Inflammatory macrophage treated with lipopolysaccharide for 1 hour (primary cell): ENCODE results near the gene IFNB1.

ENCODE experiments used
- DNase-seq, 2 donors: peaks; one replicate each; pipeline ENCODE4 v3.0.0-alpha.2; 2020 to 2022

Gene IFNB1

GRCh38 chr9:21077781-21078180 is at the start of gene IFNB1:
Gene IFNB1, minus strand, starts transcription at chr9:21077942. Its CDS starts 73 bp downstream, at chr9:21077869.
- DNase-seq: peak; percentile 50 to 82

GRCh38 chr9:21121595-21122251 is 44.0 kb upstream of the IFNB1 start:
- no peak for DNase-seq

- no peak for DNase-seq
Measured at GRCh38 chr9:21121079-21121478, 43.3 kb upstream of the IFNB1 start.

- peak; percentile 84 to 91 for DNase-seq
Measured at GRCh38 chr9:21119093-21119770, 41.5 kb upstream of the IFNB1 start.

GRCh38 chr9:21114311-21114710 is 36.6 kb upstream of the IFNB1 start:
- DNase-seq: no peak

DNA sequence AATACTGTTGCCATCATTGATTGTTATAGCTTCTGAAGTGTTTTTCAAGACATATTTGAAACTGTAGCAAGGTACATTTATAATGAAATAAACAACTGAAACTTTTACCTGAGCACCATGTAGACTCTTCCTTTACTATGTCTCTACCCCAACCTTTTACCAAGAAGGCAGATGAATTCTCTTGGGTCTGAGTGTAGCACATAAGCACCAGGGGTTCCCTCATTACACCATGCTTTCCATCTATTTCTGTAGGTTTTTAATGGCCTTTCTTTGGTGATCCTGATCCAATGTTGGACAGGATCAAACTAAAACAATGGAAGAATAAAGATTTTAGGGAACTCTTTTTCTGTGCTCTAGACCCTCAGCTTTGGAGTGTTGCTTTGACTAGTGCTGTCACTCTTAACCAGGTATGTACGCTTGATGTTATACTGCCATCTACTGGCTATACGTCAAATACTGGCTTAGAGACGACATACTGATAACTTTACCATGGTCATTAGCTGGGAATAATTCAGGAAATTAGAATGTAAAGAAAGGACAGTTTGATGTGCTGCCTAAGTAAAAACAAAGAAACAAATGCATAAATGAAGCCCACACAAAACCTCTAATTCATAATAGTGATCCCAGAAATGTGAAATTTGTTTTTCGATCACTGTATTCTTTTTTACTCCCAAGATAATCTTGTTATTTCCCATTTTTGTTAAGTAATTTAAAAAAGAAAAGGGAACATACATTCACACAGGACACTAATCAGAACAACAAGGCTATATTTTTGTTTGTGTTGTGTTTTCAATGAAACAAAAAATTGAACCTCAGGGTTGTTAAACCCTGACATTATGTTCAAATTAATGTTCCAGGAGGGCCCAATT is 33.2 kb upstream of the IFNB1 start:
- peak; percentile 55 to 85 for DNase-seq

DNA sequence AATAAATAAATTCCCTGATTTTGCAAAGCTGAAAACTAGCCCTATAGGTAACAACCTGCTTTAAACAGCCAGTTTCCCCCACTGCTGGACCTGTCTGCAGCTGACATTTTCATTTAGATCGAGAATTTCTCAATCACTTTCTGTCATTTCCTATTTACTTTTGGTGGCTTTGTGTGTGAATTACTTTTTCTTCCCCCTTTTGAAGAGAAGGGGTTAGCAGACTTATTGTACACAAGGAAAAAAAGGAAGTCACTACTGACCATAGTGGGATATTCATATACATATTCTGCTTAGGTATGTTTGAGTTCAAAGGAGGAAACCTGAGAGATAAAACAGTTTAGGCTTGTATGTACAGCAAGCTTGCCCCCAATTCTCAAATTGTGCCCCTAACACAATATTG is 27.0 kb upstream of the IFNB1 start:
- peak; percentile 62 to 64 for DNase-seq

GRCh38 chr9:21102305-21102704 is 24.6 kb upstream of the IFNB1 start:
- no peak for DNase-seq

DNA sequence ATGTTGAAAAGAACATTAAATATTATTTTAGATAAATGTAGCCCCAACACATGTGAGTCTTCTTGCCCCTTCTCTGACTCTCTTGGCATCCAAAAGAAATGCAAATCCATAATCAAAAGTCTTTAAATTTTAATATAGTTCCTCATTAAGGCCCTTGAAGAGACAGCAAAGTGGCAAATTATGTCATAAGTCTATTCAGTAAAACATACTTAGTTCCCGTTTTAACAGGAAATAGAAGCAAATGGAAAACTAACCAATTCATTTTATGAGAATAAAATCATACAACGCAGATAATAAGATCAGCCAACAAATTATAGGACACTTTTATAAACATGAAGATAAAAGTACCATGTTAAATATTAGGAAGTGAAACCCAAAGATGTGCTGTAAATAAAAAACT is 20.1 kb upstream of the IFNB1 start:
- peak; percentile 47 to 57 for DNase-seq

- DNase-seq: no peak
Measured at GRCh38 chr9:21096901-21097255, 19.1 kb upstream of the IFNB1 start.

DNA sequence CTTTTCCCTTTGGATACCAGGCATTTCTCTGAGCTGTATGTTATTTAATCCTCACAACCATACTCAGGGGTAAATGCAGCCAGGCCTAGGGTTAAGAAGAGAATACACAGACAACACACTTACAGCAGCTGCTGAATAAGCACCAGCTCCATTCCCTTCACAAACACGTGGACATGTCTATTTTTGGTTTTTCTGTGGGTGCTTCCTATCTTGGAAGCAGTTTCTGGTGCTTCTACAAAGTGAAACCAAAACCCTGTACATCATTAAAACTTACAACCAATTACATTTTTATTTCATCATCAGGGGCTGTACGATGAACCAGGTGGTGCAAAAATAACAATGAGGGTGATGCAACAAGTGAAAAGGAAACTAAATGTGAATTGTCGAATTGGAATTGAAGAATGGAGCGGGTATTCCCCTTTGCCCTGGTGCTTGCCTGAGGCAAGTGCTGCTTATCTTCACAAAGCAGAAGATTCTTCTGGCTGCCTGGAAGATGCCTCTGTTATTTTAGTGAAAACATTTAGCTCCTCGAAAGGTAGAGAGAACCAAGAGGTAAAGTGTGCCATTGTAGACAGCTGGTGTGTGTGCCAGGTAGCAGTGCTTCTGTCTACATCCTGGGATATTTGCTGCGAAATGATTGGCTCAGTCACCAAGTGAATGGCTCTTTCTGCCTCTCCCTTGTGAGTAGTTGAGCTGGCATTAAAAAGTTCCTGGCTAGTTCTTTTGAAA is 18.6 kb upstream of the IFNB1 start:
- DNase-seq: peak; percentile 87

DNA sequence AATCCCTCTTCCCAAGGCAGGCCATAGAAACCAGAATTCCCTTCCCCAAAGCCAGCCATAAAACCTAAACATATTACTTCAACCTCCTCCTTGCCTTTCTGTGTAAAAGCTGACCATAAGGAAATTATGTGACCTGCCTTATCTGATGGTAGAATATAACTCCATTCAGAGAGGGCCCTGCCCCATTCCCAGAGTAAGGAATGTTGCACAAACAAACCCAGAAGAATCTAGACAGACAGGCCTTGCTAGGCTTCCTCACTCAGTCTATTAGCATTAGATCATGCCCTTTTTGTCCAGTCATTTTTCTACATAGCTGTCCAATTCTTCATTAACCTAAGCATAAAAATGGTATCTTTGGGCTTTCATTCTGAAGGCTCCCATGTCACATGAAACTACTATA is 17.8 kb upstream of the IFNB1 start:
- no peak for DNase-seq

DNA sequence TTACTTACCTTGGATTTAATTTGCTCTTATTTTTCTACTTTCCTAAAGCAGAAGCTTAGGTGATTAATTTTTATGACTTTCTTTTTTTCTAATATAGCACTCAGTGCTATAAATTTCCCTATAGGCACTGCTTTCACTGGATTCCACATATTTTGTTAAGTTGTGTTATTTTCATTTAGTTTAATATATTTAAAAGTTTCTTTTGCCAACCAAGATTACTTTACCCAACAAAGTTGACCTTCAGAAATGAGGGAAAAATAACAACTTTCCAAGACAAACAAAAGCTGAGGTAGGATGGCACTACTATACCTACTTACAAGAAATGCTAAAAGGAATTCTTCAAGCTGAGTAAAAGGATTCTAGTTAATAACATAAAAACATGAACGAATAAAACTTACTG is 8.8 kb upstream of the IFNB1 start:
- no peak for DNase-seq

DNA sequence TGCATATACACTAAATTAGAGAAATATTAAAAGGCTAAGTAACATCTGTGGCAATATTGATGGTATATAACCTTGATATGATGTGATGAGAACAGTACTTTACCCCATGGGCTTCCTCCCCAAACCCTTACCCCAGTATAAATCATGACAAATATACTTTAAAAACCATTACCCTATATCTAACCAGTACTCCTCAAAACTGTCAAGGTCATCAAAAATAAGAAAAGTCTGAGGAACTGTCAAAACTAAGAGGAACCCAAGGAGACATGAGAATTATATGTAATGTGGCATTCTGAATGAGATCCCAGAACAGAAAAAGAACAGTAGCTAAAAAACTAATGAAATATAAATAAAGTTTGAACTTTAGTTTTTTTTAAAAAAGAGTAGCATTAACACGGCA is 7.3 kb upstream of the IFNB1 start:
- no peak for DNase-seq

DNA sequence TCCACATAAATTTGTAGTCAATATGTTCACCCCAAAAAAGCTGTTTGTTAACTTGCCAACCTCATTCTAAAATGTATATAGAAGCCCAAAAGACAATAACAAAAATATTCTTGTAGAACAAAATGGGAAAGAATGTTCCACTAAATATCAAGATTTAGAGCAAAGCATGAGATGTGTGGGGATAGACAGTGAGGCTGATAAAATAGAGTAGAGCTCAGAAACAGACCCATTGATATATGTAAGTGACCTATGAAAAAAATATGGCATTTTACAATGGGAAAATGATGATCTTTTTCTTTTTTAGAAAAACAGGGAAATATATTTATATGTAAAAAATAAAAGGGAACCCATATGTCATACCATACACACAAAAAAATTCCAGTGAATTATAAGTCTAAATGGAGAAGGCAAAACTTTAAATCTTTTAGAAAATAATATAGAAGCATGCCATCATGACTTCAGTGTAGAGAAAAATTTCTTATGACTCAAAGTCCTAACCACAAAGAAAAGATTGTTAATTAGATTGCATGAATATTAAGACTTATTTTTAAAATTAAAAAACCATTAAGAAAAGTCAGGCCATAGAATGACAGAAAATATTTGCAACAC is 6.6 kb upstream of the IFNB1 start:
- no peak for DNase-seq

GRCh38 chr9:21082671-21083070 is 4.9 kb upstream of the IFNB1 start:
- no peak for DNase-seq

GRCh38 chr9:21081999-21082398 is 4.3 kb upstream of the IFNB1 start:
- no peak for DNase-seq

- DNase-seq: no peak
Measured at GRCh38 chr9:21081451-21081850, 3.7 kb upstream of the IFNB1 start.

- DNase-seq: no peak
Measured at GRCh38 chr9:21080793-21081192, 3.1 kb upstream of the IFNB1 start.

- peak; percentile 35 to 49 for DNase-seq
Measured at GRCh38 chr9:21078702-21079101, 960 bp upstream of the IFNB1 start.

DNA sequence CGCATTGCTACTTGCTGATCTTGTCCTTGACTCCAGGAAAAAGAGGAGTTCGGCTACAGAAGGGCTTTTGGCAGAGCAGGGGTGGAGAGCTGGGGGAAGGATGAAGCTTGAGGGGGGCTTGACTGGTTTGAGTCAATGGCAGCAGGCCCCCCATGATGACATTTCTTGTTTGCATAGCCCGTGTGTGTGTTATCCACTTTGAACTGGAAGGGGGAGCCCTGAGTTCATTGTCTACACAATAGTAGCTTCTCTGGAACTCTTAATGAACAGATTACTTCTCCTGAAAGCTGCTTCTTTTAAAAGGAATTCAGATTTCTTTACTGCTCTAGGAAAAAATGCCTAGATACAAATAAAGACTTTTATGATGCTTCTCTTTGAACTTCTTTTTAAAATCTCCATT is 2.3 kb downstream of the IFNB1 start:
- no peak for DNase-seq

- no peak for DNase-seq
Measured at GRCh38 chr9:21070906-21071305, 6.8 kb downstream of the IFNB1 start.

DNA sequence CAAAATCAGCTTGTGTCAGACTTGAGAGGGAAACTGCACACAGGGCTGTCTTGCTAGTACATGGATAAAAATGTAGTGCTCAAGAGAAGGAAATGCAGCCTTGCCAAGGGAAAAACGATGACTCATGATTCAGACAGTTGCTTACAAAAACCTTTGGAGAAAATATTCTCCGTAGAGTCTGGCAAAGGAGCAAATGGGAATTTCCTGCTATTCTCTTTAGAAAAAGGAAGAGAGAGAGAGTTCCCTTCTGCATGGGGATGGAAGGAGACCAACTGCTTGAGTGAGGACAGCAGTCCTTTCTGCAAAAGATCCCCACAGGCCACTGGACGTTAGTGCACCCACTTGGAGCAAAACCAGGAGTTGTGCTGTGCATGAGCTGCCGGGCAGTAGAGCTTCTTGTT is 7.6 kb downstream of the IFNB1 start:
- DNase-seq: peak; percentile 29 to 42
